HPDE6-E6E7 (cell line): ENCODE results near the gene CNEP1R1.
A peak's percentile ranks its signal among the peaks of the same experiment; 100 is the strongest.

ENCODE experiments used
- DNase-seq: peaks from one replicate; pipeline ENCODE4 v3.0.0; 2011; ENCODE audit warnings: missing footprints; ENCODE audit errors: extremely low spot score

CNEP1R1 gene

DNA sequence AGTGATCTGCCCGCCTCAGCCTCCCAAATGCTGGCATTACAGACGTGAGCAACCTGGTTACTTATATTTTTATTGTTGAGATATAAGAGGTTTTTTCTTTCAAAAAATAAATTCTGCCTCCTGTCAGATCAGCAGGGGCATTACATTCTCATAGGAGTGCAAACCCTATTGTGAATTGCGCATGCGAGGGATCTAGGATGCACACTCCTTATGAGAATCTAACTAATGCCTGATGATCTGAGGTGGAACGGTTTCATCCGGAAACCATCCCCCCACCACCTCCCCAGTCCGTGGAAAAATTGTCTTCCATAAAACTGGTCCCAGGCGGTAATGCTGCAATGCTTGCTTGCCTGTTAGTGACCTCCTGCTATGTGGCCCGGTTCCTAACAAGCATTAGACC lies 7.5 kb upstream of the CNEP1R1 start:
- DNase-seq = no peak

DNA sequence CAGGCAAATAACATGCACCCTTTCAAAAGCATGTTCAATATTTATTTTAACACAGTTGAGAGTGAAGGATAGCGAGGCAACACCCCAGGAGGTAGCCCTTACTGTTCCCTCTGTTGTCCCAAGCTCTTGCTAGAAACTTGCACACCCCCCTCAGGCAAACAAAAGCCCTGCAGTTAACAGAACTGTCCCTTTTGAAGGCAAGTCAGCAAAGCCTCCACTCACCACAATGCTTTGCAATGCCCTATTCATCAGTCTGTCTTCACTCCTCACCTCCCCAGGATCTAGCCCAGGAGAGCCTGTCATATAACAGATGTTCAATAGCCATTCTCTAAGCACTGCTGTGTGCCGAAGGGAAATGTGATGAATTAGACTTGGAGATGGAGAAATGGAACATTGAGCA lies 3.5 kb upstream of the CNEP1R1 start:
- no peak for DNase-seq

DNA sequence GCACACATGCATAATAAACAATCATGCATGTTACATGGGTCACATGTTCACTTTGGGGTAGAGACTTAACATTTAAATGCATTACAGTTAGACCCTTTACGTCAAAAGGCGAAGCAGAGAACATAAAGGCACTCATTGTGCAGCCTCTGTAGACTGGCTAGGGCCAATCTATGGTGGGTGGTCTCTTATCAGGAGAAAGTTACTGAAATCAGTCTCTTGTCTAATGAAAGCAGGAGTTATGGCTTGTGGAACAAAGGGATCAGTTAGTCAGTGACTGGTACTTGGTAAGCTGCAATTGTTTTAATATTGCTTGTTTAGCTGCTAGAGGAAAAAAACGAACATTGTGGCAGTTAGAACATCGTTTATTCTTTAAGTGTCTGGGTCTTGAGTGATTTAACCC lies 1.4 kb upstream of the CNEP1R1 start:
- DNase-seq = no peak

DNA sequence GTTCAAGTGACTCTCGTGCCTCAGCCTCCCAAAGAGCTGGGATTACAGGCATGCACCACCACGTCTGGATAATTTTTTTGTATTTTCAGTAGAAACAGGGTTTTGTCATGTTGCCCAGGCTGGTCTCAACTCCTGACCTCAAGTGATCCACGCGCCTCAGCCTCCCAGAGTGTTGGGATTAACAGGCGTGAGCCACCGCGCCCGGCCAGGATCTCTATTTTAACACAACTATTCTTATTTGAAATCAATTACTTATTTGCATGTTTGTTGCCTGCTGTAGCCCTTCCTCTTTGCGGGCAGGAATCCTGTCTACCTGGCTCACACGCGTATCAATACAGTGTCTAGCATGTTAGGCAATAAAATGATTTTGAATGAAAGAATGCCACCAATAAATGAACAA lies 818 bp upstream of the CNEP1R1 start:
- no peak for DNase-seq

DNA sequence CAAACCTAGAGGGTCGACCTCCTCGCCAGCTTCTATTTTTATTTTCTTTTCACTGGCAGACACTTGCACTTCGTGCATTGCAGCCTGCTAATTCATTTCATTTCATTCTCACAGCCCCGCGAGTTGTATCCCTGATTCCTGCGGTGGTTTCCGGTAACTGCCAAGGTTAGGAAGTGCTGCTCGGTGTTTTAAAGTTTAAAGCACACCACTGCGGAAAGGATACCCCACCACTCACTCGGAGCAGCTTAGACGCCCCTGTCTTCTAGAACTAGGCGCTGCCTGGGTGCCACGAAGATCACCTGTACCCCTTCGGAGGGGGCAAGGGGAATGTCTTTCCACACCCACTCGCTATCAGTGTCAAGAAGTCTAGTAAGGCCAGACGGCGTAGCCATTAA lies 509 bp downstream of the CNEP1R1 start:
- peak; percentile 39 for DNase-seq

DNA sequence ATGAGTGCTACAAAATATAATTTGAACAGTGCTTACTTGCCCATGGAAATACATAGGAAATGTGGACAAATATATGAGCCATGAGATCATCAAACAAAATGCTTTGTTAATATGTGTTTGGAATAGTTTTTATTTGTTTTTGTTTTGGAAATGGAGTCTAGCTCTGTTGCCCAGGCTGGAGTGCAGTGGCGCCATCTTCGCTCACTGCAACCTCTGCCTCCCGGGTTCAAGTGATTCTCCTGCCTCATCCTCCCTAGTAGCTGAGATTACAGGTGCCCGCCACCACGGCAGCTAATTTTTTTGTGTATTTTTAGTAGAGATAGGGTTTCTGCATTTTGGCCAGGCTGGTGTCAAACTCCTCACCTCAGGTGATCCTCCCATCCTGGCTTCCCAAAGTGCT lies 2.8 kb downstream of the CNEP1R1 start:
- DNase-seq = no peak

DNA sequence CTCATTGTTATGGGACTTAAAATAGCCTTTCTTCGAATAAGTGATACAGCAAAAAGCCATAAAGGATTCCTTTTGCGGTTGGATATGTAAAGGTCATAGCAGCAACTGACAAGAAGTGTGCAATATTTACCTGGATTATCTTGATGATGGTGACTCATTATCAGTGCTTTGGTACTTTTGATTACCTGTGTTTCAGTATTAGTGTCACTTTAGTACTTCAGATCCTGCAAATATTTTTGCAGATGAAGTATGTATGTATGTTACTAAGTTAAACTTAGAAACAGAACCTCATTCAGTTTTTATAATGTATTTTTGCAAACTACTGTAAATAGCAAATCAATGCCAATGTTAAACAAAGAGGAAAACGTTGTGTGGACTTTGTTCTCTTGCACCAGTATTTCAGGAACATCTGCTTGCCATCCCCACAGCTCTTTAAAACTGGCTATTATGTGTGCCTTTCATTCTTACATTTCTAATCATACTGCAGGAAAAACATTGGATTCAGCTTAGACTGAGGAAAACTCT lies 10.5 kb downstream of the CNEP1R1 start:
- no peak for DNase-seq

DNA sequence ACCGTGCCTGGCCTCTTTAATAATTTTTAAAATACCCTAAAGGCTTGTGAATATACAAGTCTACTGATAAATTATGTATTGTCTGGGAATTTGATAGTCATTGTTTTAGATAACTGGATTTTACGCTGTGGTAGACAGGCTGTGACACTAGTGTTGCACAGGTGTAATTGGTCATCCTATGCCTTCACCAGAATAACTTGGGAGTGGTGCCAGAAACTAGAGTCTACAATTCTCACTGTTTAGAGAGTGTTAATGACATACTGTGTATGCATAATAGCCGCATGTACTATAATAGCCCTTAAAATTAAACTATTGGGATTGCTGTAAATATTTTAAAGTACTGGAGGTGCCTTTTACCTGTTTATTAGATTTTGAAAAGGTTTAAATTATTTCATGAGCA lies 11.4 kb downstream of the CNEP1R1 start:
- DNase-seq = no peak

DNA sequence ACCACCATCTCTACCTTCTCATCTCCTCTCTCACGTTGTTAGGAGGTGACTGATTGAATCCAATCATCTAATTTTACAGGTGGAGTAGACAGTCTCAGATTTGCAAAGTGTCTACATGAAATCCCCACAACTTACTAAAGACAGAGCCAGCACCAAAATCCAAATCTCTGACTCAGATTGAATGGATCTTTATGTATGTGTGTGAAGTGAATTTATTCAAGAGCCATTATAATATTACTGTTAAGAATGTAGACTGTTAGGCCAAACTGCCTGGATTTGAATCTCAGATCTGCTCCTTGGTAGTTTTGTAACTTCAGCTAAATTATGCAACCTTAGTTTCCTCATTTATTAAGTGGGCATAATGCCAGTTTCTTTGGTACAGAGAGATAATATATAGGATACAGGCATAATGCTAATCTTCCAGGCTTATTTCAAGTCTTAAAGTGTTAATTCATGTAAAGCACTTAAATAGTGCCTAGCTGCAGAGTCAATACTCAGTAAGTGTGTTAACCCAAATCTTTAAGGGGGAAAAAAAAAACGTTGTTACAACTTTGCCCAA lies 12.7 kb downstream of the CNEP1R1 start:
- DNase-seq = no peak

DNA sequence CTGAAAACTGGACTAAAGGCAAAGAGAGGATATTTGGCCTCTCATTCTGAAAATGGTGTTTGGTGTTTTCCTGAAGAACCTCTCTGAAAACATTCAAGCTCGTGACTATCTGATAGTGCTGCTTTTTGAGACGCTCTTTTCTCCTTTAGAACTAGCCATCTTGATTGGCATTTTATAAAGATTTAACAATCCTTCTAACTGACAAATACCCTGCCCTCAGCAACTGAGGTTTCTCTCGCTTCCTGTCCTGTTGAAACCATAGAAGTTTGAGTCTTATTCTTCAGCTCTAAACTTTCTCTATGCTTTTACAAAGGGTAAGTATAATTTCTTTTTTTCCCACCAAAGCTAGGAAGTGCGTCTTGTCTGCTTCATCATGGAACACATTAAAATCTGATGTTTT lies 13.3 kb downstream of the CNEP1R1 start:
- no peak for DNase-seq

DNA sequence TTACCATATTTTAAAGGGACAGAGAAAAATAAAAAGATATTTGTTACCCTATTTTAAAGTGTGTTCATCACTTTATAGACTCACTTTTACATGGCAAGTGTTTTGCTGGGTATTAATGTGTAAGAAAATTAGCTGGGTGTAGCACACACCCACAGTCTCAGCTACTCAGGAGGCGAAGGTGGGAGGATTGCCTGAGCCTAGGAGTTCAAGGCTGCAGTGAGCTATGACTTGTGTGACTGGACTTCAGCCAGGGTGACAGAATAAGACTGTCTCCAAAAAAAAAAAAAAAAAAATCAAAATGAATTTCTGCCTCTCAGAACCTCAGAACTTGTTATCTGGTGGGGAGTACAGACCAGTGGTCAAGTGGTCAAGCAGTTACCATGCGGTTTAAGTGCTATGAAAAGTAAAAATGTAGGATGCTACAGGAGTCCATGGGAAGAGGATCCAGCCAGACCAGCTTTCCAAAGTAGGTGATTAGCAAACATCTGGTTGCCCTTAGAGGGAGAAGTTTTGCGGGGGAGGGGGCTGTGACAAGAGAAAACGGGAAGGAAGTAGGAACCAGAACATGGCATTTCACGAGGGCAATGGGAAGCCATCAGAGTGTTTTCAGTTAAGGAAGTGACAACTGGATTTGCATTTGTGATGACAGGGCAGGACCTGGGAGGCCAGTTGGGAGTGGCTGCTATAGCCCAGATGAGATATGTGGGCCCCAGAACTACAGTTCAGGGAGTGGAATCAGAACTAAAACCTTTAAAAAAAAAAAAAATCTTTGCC lies 13.9 kb downstream of the CNEP1R1 start:
- DNase-seq = no peak

DNA sequence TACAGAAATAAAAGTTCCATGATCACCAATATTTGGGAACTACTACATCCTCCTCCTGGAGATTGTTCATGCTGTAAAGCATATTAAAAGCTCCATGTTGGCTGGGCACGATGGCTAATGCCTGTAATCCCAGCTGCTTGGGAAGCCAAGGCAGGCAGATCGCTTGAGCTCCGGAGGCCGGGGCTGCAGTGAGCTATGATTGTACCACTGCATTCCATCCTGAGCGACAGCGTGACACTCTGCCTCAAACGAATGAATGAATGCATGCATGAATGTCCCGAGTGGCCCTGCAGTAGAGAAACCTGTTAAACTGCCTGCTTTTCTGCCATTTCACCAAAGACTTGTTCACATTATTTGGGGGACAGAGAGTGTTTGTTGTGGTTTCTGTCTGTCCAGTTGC lies 15.0 kb downstream of the CNEP1R1 start:
- no peak for DNase-seq

DNA sequence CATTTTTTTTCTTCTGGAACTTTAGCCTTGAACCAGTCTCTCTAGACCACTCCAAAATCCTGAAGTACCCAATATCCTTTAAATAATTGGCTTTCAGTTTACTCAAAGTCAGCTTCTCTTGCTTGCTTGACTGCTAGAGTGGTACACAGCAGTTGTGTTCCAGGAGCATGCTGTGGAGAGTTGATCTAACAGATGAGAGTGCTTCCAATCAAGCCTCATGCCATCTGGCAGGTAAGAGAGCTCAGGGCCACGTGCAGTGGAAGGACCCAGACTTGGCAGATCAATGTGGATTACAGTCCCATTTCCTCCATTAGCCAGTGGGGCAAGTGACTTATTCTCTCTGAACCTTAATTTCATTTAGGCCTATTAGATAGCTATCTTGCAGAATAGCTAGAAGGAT lies 15.7 kb downstream of the CNEP1R1 start:
- DNase-seq = no peak

DNA sequence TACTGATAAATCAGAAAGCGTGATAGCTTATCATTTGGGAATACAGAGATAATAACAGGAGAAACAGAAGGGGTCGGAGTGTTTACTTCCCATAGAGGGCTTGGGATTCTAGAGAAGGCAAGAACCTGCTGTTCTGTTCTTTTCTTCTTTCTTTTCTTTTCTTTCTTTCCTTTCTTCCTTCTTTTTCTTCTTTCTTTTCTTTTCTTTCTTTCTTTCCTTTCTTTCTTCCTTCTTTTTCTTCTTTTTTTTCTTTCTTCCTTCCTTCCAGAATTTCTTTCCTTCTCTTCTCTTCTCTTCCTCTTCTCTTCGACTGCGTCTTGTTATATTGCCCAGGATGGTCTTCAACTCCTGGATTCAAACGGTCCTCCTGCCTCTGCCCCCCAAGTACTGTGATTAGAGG lies 18.3 kb downstream of the CNEP1R1 start:
- DNase-seq = no peak

DNA sequence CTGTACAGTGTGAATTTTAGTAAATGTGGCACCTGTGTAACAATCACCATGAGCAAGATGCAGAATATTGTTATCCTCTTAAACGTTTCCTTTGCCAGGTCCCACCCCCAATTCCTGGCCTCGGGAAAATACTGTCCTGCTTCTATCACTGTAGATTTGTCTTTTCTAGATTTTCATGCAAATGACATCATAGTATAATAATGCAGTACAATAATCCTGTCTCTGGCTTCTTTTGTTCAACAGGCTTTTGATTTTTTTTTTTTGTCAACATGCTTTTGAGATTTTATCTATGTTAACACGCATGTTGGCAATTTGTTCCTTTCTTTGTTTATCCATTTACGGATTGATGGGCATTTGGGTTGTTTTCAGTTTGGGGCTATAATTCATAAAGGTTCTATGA lies 20.4 kb downstream of the CNEP1R1 start:
- DNase-seq = no peak

DNA sequence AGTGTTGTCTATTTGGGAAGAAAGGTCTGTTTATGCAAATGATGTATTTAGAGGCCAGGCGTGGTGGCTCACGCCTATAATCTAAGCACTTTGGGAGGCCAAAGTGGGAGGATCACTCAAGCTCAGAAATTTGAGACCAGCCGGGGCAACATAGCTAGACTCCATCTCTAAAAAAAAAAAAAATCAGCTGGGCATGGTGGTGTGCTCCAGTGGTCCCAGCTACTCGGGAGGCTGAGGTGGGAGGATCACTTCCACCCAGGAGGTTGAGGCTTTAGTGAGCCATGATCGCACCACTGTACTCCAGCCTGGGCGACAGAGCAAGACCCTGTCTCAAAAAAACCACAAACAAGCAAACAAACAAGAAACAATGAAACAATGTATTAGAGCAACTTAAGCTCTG lies 21.8 kb downstream of the CNEP1R1 start:
- DNase-seq = no peak

DNA sequence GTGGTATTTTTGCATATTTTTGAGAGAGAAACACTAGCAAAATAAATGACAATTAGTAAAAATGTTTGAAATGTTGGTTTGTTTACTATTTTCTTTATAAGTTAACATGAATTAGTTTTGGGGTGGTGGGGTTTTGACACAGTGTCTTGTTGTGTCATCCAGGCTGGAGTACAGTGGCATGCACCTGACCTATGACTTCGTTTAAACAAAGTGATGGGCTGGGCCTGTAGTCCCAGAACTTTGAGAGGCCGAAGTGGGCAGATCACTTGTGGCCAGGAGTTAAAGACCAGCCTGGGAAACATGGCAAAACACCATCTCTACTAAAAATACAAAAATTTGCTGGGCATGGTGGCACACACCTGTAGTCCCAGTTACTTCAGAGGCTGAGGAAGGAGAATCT lies 22.8 kb downstream of the CNEP1R1 start:
- no peak for DNase-seq

DNA sequence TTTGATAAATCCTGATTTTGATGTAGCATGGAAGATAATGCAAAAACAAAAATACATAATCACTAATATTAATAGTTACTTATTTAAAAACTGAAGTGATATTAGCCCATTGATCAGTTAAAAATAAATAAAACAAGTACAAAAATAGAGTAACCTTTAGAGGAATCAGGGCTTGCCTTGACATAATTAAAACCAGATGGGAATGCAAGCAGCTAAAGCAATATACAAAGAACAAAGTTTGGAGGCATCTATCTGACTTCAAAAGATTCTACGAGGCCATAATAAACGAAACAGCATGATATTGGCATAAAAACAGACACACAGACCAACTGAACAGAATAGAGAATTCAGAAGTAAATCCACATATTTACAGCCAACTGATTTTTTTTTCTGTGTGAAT lies 25.8 kb downstream of the CNEP1R1 start:
- DNase-seq = no peak

DNA sequence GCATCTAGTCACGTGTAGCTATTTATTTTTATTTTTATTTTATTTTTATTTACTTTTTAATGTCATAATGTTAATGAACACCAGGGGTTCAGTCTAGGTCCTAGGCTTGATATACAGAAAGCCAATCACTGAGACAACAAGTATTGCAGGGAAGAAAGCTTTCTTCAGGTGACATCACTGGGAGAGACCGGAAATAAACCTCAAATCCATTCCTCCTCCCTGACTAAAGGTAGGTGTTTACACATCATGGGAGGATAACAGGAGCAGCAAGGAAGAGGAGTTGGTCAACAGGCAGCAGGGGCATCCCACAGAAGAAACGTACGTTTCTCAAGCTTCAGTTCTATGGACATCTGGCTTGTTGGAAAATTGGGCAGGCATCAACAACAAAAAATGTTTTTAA lies 31.2 kb downstream of the CNEP1R1 start:
- DNase-seq = no peak

DNA sequence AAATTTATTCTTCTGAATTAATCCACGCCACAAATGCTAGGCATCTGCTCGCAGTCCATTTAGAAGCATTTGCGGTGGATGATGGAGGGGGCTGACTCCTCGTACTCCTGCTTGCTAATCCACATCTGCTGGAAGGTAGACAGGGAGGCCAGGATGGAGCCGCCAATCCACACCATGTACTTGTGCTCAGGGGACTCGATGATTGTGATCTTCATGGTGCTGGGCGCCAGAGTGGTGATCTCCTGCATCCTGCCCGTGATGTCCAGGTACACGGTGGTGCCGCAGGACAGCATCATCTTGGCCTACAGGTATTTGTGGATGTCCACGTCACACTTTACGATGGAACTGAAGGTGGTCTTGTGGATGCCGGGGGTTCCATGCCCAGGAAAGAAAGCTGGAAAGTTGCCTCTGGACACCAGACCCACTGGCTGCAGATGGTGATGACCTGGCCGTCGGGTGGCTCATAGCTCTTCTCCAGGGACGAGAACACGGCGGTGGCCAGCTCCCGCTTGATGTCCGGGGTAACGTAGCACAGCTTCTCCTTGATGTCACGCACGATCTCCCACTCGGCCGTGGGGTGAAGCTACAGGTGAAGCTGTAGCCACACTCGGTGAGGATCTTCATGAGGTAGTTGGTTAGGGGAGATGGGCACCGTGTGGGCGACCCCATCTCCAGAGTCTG lies 33.2 kb downstream of the CNEP1R1 start:
- no peak for DNase-seq

DNA sequence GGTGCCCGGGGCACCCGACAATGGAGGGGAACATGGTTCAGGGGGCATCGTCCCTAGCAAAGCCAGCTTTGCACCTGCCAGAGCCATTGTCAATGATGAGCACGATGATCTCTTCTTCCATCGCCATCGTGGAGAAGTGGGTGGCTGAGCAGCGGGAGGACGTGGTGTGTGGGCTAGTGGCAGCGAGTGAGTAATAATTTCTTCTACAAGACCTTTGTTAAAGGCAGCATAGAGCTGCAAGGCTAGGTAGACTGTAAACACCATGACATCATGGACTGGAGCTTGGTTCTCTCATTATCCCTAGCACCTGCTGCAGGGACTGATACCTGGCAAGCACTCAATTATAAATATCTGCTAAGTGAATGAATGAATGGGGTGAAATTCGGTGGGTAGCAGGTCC lies 34.1 kb downstream of the CNEP1R1 start:
- no peak for DNase-seq

DNA sequence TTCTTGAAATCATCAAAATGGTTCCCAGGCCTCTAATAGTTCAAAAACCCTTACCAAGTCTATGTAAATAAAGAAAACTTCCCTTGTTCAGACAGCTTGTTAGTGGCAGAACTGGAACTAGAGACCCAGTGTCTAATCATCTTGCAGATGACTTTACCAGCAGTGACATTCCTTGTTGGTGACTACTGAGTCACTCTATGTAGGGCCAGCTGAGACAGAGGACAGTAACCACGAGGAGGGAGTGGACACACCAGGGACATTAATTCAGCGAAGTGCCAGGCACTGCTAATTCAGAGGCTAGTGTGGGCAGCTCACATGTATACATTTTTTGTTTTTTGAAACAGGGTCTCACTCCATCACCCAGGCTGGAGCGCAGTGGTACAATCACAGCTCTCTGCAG lies 34.6 kb downstream of the CNEP1R1 start:
- DNase-seq = no peak

DNA sequence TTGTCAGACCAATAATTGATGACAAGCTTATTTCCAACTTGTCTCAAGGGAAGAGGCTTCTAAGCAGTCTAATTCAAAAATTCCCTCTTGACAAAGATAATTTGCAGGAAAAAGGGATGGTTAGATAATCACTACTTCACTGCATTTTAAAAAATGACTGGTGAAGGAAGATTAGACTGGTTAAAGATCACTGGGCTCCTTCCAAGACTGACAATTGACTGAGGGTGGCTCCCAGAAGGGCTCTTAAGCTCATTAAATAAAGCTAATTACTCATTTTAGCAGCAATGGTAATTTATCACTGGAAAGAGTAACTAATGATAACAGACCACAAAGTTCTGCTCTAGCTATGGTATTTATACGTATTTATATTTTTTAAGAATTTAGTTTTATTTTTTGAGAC lies 36.3 kb downstream of the CNEP1R1 start:
- DNase-seq = no peak
